Lower leg skin (tissue), 4 donors: ENCODE measurements around the gene PCARE. TPM values are rescaled to one million over a fixed set of nuclear protein-coding genes. Genes with fewer than 3 reads are reported as not detected.

Source experiments
- DNase-seq, 2 donors: peaks; one replicate each; pipeline ENCODE4 v3.0.0-alpha.2; 2019; ENCODE audit warnings: low spot score in 2 of 2
- H3K4me3 ChIP-seq: fragments of 200-600 bp; sonication (generic); 2 replicates; pipeline ENCODE4 v1.5.1; 2017; ENCODE audit warnings: mild to moderate bottlenecking, low read depth; ENCODE audit not compliant: poor library complexity, severe bottlenecking
- CTCF ChIP-seq, 3 donors: fragments of 450-650 bp; IDR thresholded peaks; one replicate each; pipeline ENCODE4 v1.5.1; 2016; ENCODE audit warnings: antibody characterized with exemption in 3 of 3, mild to moderate bottlenecking in 3 of 3, moderate library complexity in 2 of 3
- POLR2A ChIP-seq, 2 donors: fragments of 450-650 bp; IDR thresholded peaks; one replicate each; pipeline ENCODE4 v1.6.1; 2016 to 2017; ENCODE audit warnings: antibody characterized with exemption in 2 of 2, mild to moderate bottlenecking in 1 of 2, moderate library complexity in 1 of 2
- WGBS, 2 donors: methylation state at CpG; one replicate each; pipeline ENCODE4 v1.1.5; 2018; 5-methylcytosine and 5-hydroxymethylcytosine counted together
- intact Hi-C: fragments of 100-400 bp; cut with DNase I; formaldehyde crosslinking; loops from one replicate; pipeline ENCODE4 v1.15.0; 2023; ENCODE audit warnings: low total_unique reads
- total RNA-seq, 4 donors: library from RNA; depleted of rRNA; stranded (reverse); fragments of >200 nt; gene quantifications; one replicate each; pipeline ENCODE4 v1.1.0, GENCODE V29; 2016

PCARE gene
- total RNA-seq, 4 donors from 2014 or later, result 0.02 to 0.13 TPM; not detected in 2

GRCh38 chr2:29073933-29074332 is 390 bp downstream of the PCARE start:
- intact Hi-C loops, result no loop called here
- TF ChIP-seq CTCF (IDR thresholded peaks at IDR 0.05) (no peak), POLR2A (IDR thresholded peaks at IDR 0.05) (no peak)
- peak in 1 of 2 donors; percentile 31 for DNase-seq
- no peak overlapping the region for H3K4me3 ChIP-seq
- WGBS, 2 donors, result 75 to 86% methylated on average over 4 of the region's 4 CpGs

- TF ChIP-seq POLR2A (IDR thresholded peaks at IDR 0.05) (no peak), CTCF (IDR thresholded peaks at IDR 0.05) (no peak)
- H3K4me3 ChIP-seq, result no peak overlapping the region
- DNase-seq, result peak in 1 of 2 donors; percentile 80
- intact Hi-C loops, result no loop called here
- 90 to 92% methylated on average over 8 to 12 of the region's 12 CpGs for WGBS, 2 donors
Observed at GRCh38 chr2:29072971-29073725, 1.2 kb downstream of the PCARE start.

- DNase-seq, result peak in 1 of 2 donors; percentile 50
- intact Hi-C loops, result no loop called here
- WGBS, 2 donors, result 92 to 96% methylated on average over 8 of the region's 8 CpGs
- TF ChIP-seq POLR2A (IDR thresholded peaks at IDR 0.05) (no peak), CTCF (IDR thresholded peaks at IDR 0.05) (no peak)
- no peak overlapping the region for H3K4me3 ChIP-seq
Observed at GRCh38 chr2:29072251-29072650, 2.1 kb downstream of the PCARE start.

- DNase-seq, result peak in 1 of 2 donors; percentile 84
- WGBS, 2 donors, result 87 to 88% methylated on average over 16 to 18 of the region's 19 CpGs
- no peak overlapping the region for H3K4me3 ChIP-seq
- intact Hi-C loops, result no loop called here
- no peak for TF ChIP-seq CTCF (IDR thresholded peaks at IDR 0.05)
- no peak for TF ChIP-seq POLR2A (IDR thresholded peaks at IDR 0.05)
Observed at GRCh38 chr2:29071032-29071975, 3.0 kb downstream of the PCARE start.

GRCh38 chr2:29070526-29070925 is 3.8 kb downstream of the PCARE start:
- H3K4me3 ChIP-seq, result no peak overlapping the region
- intact Hi-C loops, result no loop called here
- peak in 1 of 2 donors; percentile 68 for DNase-seq
- 85 to 88% methylated on average over 12 of the region's 12 CpGs for WGBS, 2 donors
- TF ChIP-seq POLR2A (IDR thresholded peaks at IDR 0.05) (no peak), CTCF (IDR thresholded peaks at IDR 0.05) (no peak)
